ENCODE data around the gene SLC16A8.

Gene SLC16A8

DNA sequence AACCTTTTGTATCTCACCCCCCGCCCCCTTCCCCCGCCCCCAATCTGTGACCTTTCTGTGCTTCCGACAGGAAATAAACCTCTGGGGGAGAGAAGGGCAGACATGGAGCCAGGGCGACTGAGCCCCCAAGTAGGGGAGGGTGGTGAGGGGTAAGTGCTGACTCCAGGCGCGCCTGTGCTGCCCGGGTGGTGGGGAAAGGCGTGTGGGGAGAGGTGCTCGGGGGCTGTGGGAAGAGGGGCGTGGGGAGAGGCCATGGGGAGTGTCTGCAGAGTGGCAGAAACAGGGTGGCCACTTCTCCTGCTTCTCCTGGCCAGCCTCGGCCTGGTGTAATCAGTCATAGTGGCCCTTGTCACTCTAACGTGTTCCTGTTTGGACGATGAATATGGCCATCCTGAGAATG is 8.0 kb downstream of the SLC16A8 start:
- no peak overlapping the region for H3K4me3 Mint-ChIP-seq
- H3K36me3 Mint-ChIP-seq (ENCODE audit: low read depth) = no peaks in the 10 kb centered on the region
- no peak for DNase-seq (ENCODE audit: low spot score)
- no peak overlapping the region for H3K27ac Mint-ChIP-seq
- no peaks in the 10 kb centered on the region for H3K9me3 Mint-ChIP-seq
- no peaks in the 10 kb centered on the region for H3K4me1 Mint-ChIP-seq (ENCODE audit: low read depth)
- peaks cover 16% of the 10 kb centered on the region for H3K27me3 Mint-ChIP-seq (ENCODE audit: low read depth)

- Mint-ChIP-seq H3K9me3 (no peaks in the 10 kb centered on the region), H3K36me3 (ENCODE audit: low read depth) (no peaks in the 10 kb centered on the region), H3K27me3 (ENCODE audit: low read depth) (peaks cover 11% of the 10 kb centered on the region), H3K4me1 (ENCODE audit: low read depth) (no peaks in the 10 kb centered on the region), H3K27ac (no peak overlapping the region), H3K4me3 (no peak overlapping the region)
- no peak for DNase-seq (ENCODE audit: low spot score)
Observed at GRCh38 chr22:38075105-38075825, 8.7 kb downstream of the SLC16A8 start.

DNA sequence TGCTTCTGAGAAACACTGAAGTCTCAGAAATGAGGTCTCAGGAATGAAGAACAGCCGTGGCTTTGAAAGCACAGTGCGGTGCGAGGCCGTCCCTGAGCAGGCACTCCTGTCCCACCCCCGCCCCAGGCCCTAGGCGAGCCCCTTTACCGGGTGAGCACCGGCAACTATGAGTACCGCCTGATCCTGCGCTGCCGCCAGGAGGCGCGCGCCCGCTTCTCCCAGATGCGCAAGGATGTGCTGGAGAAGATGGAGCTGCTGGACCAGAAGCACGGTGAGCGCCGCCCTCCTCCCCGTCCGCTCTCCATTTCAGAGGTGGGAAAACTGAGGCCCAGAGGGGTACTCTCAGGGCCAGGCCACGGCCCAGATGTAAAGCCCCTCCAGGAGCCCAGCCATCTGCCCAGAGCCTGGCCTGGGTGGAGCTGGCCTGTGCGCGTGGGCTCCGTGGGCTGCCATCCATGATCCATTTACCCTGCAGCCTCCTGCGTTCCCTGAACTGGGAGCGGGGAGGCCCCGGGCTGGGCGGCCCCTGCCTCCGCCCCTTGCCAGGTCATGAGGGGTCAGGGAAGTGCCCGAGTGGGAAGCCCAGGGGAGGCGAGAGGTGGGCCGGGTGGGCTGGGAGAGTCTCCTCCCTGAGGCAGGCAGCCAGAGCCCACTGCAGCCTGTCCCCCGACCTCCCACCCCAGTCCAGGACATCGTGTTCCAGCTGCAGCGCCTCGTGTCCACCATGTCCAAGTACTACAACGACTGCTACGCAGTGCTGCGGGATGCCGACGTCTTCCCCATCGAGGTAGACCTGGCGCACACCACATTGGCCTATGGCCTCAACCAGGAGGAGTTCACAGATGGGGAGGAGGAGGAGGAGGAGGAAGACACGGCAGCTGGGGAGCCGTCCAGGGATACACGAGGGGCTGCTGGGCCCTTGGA is 9.5 kb downstream of the SLC16A8 start:
- no peaks in the 10 kb centered on the region for H3K9me3 Mint-ChIP-seq
- H3K4me1 Mint-ChIP-seq (ENCODE audit: low read depth) = no peaks in the 10 kb centered on the region
- no peak for DNase-seq (ENCODE audit: low spot score)
- peaks cover 3% of the 10 kb centered on the region for H3K27me3 Mint-ChIP-seq (ENCODE audit: low read depth)
- no peak overlapping the region for H3K27ac Mint-ChIP-seq
- no peaks in the 10 kb centered on the region for H3K36me3 Mint-ChIP-seq (ENCODE audit: low read depth)
- no peak overlapping the region for H3K4me3 Mint-ChIP-seq

DNA sequence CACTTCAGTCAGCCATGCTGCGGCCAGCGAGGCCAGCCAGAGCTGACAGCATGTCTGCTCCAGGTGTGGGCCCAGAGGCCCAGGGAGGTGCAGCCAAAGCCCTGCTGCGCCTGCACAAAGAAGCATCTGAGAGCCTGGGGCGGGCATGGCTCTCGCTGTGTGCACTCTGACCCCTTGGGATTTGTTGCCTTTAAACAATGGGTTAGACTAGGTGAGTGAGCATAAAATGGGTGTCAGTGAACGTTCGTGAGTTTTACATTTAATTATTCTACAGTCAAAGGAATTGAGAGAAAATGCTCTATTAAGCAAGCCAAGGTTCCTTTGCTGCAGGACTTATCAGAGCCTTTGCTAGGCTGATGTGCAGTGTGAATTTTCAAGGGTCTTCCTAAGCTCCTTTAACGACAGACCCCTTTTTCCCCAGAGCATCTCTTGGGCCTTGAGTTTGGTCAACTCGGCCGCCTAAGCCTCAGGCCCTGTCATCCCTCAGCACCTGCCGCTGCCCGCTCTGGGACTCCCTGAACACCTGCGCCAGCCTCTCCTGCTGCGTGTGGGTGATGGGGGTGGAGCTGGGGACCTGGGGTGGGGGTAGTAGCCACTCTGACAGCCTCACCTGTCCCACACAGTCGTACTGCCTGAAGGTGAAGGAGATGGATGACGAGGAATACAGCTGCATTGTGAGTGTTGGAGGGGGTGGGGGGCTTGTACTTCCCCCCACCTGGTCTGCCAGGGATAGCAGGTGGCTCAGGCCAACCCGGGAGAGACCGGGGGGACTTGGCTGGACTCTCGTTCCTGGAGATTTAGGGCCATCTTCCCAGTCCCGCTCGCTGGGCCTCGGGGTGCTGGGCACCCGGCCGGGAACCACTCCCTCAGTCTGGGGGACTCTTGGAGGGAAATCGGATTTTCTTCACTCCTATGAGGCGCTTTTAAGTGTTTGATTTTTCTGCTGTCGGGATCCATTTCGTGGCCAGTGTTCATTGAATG is 10.5 kb downstream of the SLC16A8 start:
- DNase-seq (ENCODE audit: low spot score) = no peak
- Mint-ChIP-seq H3K27me3 (ENCODE audit: low read depth) (no peaks in the 10 kb centered on the region), H3K36me3 (ENCODE audit: low read depth) (no peaks in the 10 kb centered on the region), H3K9me3 (no peaks in the 10 kb centered on the region), H3K4me1 (ENCODE audit: low read depth) (no peaks in the 10 kb centered on the region), H3K27ac (no peak overlapping the region), H3K4me3 (no peak overlapping the region)

GRCh38 chr22:38072322-38073149 is 11.4 kb downstream of the SLC16A8 start:
- H3K4me1 Mint-ChIP-seq (ENCODE audit: low read depth) = no peaks in the 10 kb centered on the region
- H3K27ac Mint-ChIP-seq = no peak overlapping the region
- H3K27me3 Mint-ChIP-seq (ENCODE audit: low read depth) = no peaks in the 10 kb centered on the region
- no peak for DNase-seq (ENCODE audit: low spot score)
- H3K4me3 Mint-ChIP-seq = no peak overlapping the region
- no peaks in the 10 kb centered on the region for H3K36me3 Mint-ChIP-seq (ENCODE audit: low read depth)
- no peaks in the 10 kb centered on the region for H3K9me3 Mint-ChIP-seq

GRCh38 chr22:38071421-38072321 is 12.3 kb downstream of the SLC16A8 start:
- H3K4me3 Mint-ChIP-seq = no peak overlapping the region
- H3K27me3 Mint-ChIP-seq (ENCODE audit: low read depth) = no peaks in the 10 kb centered on the region
- no peaks in the 10 kb centered on the region for H3K9me3 Mint-ChIP-seq
- no peak overlapping the region for H3K27ac Mint-ChIP-seq
- no peaks in the 10 kb centered on the region for H3K4me1 Mint-ChIP-seq (ENCODE audit: low read depth)
- no peak for DNase-seq (ENCODE audit: low spot score)
- H3K36me3 Mint-ChIP-seq (ENCODE audit: low read depth) = no peaks in the 10 kb centered on the region

GRCh38 chr22:38070250-38070921 is 13.6 kb downstream of the SLC16A8 start:
- Mint-ChIP-seq H3K36me3 (ENCODE audit: low read depth) (no peaks in the 10 kb centered on the region), H3K27ac (no peak overlapping the region), H3K4me1 (ENCODE audit: low read depth) (no peaks in the 10 kb centered on the region), H3K9me3 (no peaks in the 10 kb centered on the region), H3K4me3 (no peak overlapping the region), H3K27me3 (ENCODE audit: low read depth) (no peaks in the 10 kb centered on the region)
- no peak for DNase-seq (ENCODE audit: low spot score)

- H3K27me3 Mint-ChIP-seq (ENCODE audit: low read depth) = no peaks in the 10 kb centered on the region
- DNase-seq (ENCODE audit: low spot score) = no peak
- no peak overlapping the region for H3K4me3 Mint-ChIP-seq
- no peaks in the 10 kb centered on the region for H3K36me3 Mint-ChIP-seq (ENCODE audit: low read depth)
- H3K27ac Mint-ChIP-seq = no peak overlapping the region
- H3K4me1 Mint-ChIP-seq (ENCODE audit: low read depth) = no peaks in the 10 kb centered on the region
- no peaks in the 10 kb centered on the region for H3K9me3 Mint-ChIP-seq
Observed at GRCh38 chr22:38069372-38070249, 14.4 kb downstream of the SLC16A8 start.

DNA sequence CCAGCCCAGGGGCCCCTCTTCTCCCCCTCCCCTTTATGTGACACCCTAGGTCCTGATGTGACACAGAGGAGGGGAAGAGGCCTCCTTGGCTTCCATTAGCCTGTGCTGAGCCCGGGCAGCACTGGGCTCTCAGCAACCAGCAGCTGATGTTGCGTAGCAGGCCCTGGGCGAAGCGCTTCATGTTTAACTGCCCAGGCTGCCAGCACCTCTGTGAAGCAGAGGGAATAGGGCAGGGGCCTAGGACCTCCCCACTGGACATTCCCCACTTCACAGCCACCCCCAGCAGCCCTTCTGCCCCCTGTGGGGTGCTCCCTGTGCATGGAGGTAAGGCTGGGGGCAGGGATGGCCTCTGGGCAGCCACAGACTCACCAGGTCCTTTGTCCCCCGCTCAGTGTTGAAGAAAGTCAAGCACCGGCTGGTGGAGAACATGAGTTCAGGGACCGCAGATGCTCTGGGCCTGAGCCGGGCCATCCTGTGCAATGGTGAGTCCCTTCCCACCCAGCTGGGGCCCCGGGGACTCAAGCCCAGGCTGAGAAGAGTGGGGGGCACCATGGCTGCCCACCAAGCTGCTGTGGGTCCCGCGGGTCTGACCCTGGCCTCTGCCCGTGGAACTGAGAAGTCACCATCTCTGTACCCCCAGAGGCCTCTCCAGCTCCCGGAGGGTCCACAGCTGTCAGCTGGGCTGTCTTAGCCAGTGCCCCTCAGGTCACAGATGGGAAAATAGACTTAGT is 15.2 kb downstream of the SLC16A8 start:
- no peaks in the 10 kb centered on the region for H3K36me3 Mint-ChIP-seq (ENCODE audit: low read depth)
- no peaks in the 10 kb centered on the region for H3K27me3 Mint-ChIP-seq (ENCODE audit: low read depth)
- no peaks in the 10 kb centered on the region for H3K9me3 Mint-ChIP-seq
- H3K4me3 Mint-ChIP-seq = no peak overlapping the region
- H3K4me1 Mint-ChIP-seq (ENCODE audit: low read depth) = no peaks in the 10 kb centered on the region
- H3K27ac Mint-ChIP-seq = no peak overlapping the region
- DNase-seq (ENCODE audit: low spot score) = no peak

DNA sequence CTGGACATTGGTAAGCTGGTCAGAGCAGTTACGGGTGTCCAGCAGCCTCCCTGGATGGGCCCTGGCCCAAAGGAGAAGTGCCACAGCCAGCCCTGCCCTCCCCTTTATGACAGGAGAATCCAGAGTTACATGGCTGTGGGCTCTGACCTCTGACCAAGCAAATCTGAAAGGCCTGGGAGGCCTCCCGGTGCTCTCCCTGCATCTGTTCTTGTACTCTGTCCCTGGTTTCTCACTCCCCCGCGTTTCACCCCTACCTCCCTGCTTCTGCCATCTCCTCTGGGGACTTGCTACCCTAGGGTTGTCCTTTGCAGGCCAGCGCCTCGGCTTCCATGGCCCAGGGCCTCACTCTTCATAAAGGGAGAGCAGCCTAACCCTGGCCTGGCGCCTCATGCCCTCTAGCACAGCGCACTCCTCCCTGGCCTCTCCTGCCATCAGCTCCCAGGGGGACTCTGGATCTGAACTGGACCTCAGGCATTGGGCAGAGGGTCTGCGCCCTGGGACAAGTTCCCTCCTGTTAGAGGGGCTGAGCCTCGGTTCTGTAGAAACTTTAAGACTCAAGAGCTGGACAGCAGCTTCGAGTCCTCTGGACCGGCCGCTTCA is 16.1 kb downstream of the SLC16A8 start:
- Mint-ChIP-seq H3K9me3 (no peaks in the 10 kb centered on the region), H3K4me3 (no peak overlapping the region), H3K27me3 (ENCODE audit: low read depth) (no peaks in the 10 kb centered on the region), H3K36me3 (ENCODE audit: low read depth) (no peaks in the 10 kb centered on the region), H3K4me1 (ENCODE audit: low read depth) (no peaks in the 10 kb centered on the region), H3K27ac (no peak overlapping the region)
- DNase-seq (ENCODE audit: low spot score) = no peak
